PC-9 (cell line): ENCODE results near the gene COMMD1. TPM values are rescaled to one million over a fixed set of nuclear protein-coding genes. Genes with fewer than 3 reads are reported as not detected.

ENCODE experiments used
- BruUV-seq: library from RNA; stranded (reverse); fragments of 400-500 nt; replicated peaks from 2 replicates; lab custom pipeline; 2021; lab: Mats Ljungman, UMichigan
- CTCF ChIA-PET: fragments of 300-600 bp; sonication (Branson Sonifier 250); formaldehyde crosslinking; loops from one replicate; lab custom pipeline; 2022; ENCODE audit warnings: antibody characterized with exemption; lab: Charles Lee
- POLR2A ChIA-PET: fragments of 300-600 bp; sonication (Branson Sonifier 250); formaldehyde crosslinking; loops from one replicate; lab custom pipeline; 2022; ENCODE audit warnings: antibody characterized with exemption; ENCODE audit not compliant: unreplicated experiment; lab: Charles Lee
- DNase-seq, 2 experiments: peaks; one replicate each; pipeline versions ENCODE4 v3.0.0 to v3.0.0-alpha.2; 2015 to 2022; ENCODE audit warnings: mixed read lengths in 1 of 2
- H2AFZ ChIP-seq: fragments of 200-600 bp; sonication (generic); 2 replicates; pipeline ENCODE4 v1.8.1; 2017; ENCODE audit warnings: antibody characterized with exemption
- H3F3A ChIP-seq: fragments of 200-600 bp; sonication (generic); 2 replicates; pipeline ENCODE4 v1.8.1; 2017; ENCODE audit warnings: antibody characterized with exemption, mild to moderate bottlenecking, low read depth; ENCODE audit not compliant: insufficient read depth
- H3K27ac ChIP-seq: fragments of 200-600 bp; sonication (generic); 2 replicates; pipeline ENCODE4 v1.6.1; 2016; ENCODE audit warnings: mixed run types
- H3K27me3 ChIP-seq: fragments of 200-600 bp; sonication (generic); 2 replicates; pipeline ENCODE4 v1.6.1; 2016; ENCODE audit warnings: low read depth, mixed run types; ENCODE audit not compliant: insufficient read depth
- H3K36me3 ChIP-seq: fragments of 200-600 bp; sonication (generic); 2 replicates; pipeline ENCODE4 v1.6.1; 2016; ENCODE audit warnings: low read depth, mixed run types
- H3K4me1 ChIP-seq: fragments of 200-600 bp; sonication (generic); replicated peaks from 2 replicates; pipeline ENCODE4 v1.6.1; 2016; ENCODE audit warnings: mixed run types; ENCODE audit not compliant: insufficient read depth
- H3K4me2 ChIP-seq: fragments of 200-600 bp; sonication (generic); 2 replicates; pipeline ENCODE4 v1.6.1; 2017; ENCODE audit warnings: mixed run types
- H3K4me3 ChIP-seq: fragments of 200-600 bp; sonication (generic); 2 replicates; pipeline ENCODE4 v1.6.1; 2016; ENCODE audit warnings: mixed run types
- H3K79me2 ChIP-seq: fragments of 200-600 bp; sonication (generic); 2 replicates; pipeline ENCODE4 v1.6.1; 2017; ENCODE audit warnings: low read depth, mixed run types
- H3K9me2 ChIP-seq: fragments of 200-600 bp; sonication (generic); 2 replicates; pipeline ENCODE4 v1.8.1; 2017; ENCODE audit warnings: mild to moderate bottlenecking; ENCODE audit not compliant: insufficient read depth
- H3K9me3 ChIP-seq: fragments of 200-600 bp; sonication (generic); 2 replicates; pipeline ENCODE4 v1.8.1; 2016; ENCODE audit warnings: low read depth; ENCODE audit not compliant: insufficient read depth
- H4K20me1 ChIP-seq: fragments of 200-600 bp; sonication (generic); 2 replicates; pipeline ENCODE4 v1.8.1; 2017; ENCODE audit not compliant: insufficient read depth
- CTCF ChIP-seq: fragments of 200-600 bp; sonication (generic); conservative IDR thresholded peaks from 2 replicates; pipeline ENCODE4 v1.6.1; 2017; ENCODE audit warnings: mixed run types, antibody characterized with exemption, mild to moderate bottlenecking, moderate library complexity
- EZH2 ChIP-seq: fragments of 200-600 bp; sonication (generic); IDR thresholded peaks from 2 replicates; pipeline ENCODE4 v1.8.0; 2017; ENCODE audit warnings: antibody characterized with exemption, low read depth
- intact Hi-C: fragments of 100-400 bp; cut with micrococcal nuclease; formaldehyde crosslinking; loops from one replicate; pipeline ENCODE4 v1.10.0; 2022; ENCODE audit not compliant: unreplicated experiment
- total RNA-seq: library from RNA; stranded (reverse); gene quantifications from 2 replicates; pipeline ENCODE4 v1.2.3, GENCODE V29; 2021

The COMMD1 gene
- total RNA-seq, 1 experiment from 2014 or later = 16.3 TPM

GRCh38 chr2:61882850-61883249 lies 22.6 kb upstream of the COMMD1 start:
- Histone ChIP-seq H3K9me2 (no peaks in the 10 kb centered on the region), H3K9me3 (no peaks in the 10 kb centered on the region), H3K79me2 (peaks cover 74% of the 10 kb centered on the region), H3F3A (peaks cover 63% of the 10 kb centered on the region), H3K27me3 (no peaks in the 10 kb centered on the region), H3K4me1 (peaks cover 23% of the 10 kb centered on the region), H2AFZ (no peak overlapping the region), H3K4me3 (no peak overlapping the region), H3K36me3 (peaks cover 78% of the 10 kb centered on the region), H3K27ac (no peak overlapping the region), H3K4me2 (no peak overlapping the region), H4K20me1 (peaks cover 73% of the 10 kb centered on the region)
- BruUV-seq = no TSS peak
- CTCF ChIA-PET = no interaction called here
- no peak for TF ChIP-seq CTCF
- TF ChIP-seq EZH2 = no peak
- no peak for DNase-seq
- intact Hi-C loops = loop anchor here (10.0 kb wide), 2 partner anchors 348 to 388 kb away; partner anchors contain the start of gene XPO1
- POLR2A ChIA-PET = no interaction called here

DNA sequence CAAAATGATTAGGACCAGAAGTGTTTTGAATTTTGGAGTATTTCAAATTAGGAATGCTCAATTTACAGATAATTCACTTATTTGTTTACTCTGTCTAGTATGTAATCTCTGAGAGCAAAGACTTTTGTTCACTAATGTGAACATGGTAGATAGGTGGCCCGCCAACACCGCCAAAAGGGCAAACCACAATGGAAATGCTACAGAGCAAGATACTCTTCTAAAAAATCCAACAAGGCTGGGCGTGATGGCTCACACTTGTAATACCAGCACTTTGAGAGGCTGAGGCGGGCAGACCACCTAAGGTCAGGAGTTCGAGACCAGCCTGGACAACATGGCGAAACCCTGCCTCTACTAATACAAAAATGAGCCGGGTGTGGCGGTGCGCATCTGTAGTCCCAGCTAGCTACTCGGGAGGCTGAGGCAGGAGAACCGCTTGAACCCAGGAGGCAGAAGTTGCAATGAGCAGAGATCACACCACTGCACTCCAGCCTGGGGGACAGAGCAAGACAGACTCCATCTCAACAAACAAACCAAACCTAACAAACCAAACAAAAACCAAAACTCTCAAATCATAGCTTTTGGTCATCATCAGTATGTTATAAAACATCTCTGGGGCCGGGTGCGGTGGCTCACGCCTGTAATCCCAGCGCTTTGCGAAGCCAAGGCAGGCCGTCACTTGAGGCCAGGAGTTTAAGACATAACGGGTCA lies 19.4 kb upstream of the COMMD1 start:
- peaks cover 47% of the 10 kb centered on the region for H3F3A ChIP-seq
- H3K27me3 ChIP-seq = no peaks in the 10 kb centered on the region
- H3K4me1 ChIP-seq = peaks cover 30% of the 10 kb centered on the region
- H2AFZ ChIP-seq = no peak overlapping the region
- no TSS peak for BruUV-seq
- H3K79me2 ChIP-seq = peaks cover 75% of the 10 kb centered on the region
- no peaks in the 10 kb centered on the region for H3K9me2 ChIP-seq
- no peak for DNase-seq
- peak overlapping the region; percentile 97; the same call in 1 of the 2 replicates for H3K4me3 ChIP-seq
- ChIA-PET POLR2A (no interaction called here), CTCF (no interaction called here)
- H3K9me3 ChIP-seq = no peaks in the 10 kb centered on the region
- peaks cover 50% of the 10 kb centered on the region for H3K36me3 ChIP-seq
- intact Hi-C loops = loop anchor here (10.0 kb wide), 2 partner anchors 351 to 391 kb away; partner anchors contain the start of gene XPO1
- TF ChIP-seq EZH2 = no peak
- TF ChIP-seq CTCF = no peak
- H4K20me1 ChIP-seq = peaks cover 53% of the 10 kb centered on the region
- H3K4me2 ChIP-seq = peak overlapping the region; percentile 97
- H3K27ac ChIP-seq = no peak overlapping the region

DNA sequence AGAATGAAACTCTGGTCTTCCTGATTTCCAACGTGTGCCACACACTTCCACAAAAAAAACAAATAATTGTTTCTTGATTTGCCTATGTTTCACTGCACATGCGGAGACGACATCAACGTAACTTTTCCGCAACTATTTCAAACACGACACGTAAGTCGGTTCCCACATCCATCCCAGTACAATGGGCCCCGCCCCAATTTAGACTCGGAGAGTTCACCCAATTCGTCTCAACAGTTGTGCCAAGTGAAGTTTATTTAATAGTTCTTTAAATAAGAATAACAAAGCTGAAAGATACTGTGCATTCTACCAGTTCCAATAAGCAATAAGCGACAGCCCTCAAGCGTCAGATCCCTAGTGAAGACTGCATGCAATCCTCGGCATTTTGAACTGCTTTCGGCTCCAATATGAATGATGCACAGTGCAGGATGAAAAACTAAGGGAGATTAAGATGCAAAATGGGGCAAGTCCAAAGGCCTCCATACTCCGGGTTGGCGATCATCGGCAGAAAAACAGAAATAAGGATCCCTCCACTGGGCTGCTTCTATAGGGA lies 17.7 kb upstream of the COMMD1 start:
- intact Hi-C loops = loop anchor here (1.0 to 10.0 kb wide), 3 partner anchors 33 to 393 kb away; partner anchors contain the start of genes FAM161A and XPO1
- ChIA-PET POLR2A (no interaction called here), CTCF (interaction anchor here (0.5 kb wide), 1 partner anchor 21 kb away, joined by 6 read pairs; no protein-coding TSS in a partner anchor)
- peaks cover 39% of the 10 kb centered on the region for H3F3A ChIP-seq
- H3K27me3 ChIP-seq = no peaks in the 10 kb centered on the region
- peaks cover 41% of the 10 kb centered on the region for H3K36me3 ChIP-seq
- H3K9me3 ChIP-seq = no peaks in the 10 kb centered on the region
- peak overlapping the region; percentile 87 for H2AFZ ChIP-seq
- peaks cover 30% of the 10 kb centered on the region for H3K4me1 ChIP-seq
- TF ChIP-seq EZH2 = no peak
- no peak for TF ChIP-seq CTCF
- H4K20me1 ChIP-seq = peaks cover 46% of the 10 kb centered on the region
- peak overlapping the region; percentile 97 for H3K4me2 ChIP-seq
- no TSS peak for BruUV-seq
- peak overlapping the region; percentile 97 for H3K4me3 ChIP-seq
- H3K79me2 ChIP-seq = peaks cover 59% of the 10 kb centered on the region
- DNase-seq = no peak
- no peaks in the 10 kb centered on the region for H3K9me2 ChIP-seq
- peak overlapping the region; percentile 94 for H3K27ac ChIP-seq
